K562 (cell line): Measurements from ENCODE around the gene SEC23B. TPM values are rescaled to one million over a fixed set of nuclear protein-coding genes. Genes with fewer than 3 reads are reported as not detected.
A peak's percentile ranks its signal among the peaks of the same experiment; 100 is the strongest.

Experiments
- BRD4 ChIP-seq: fragments of 200-600 bp; sonication (generic); IDR thresholded peaks from 2 replicates; pipeline ENCODE4 v1.6.1; 2017; ENCODE audit warnings: inconsistent platforms
- CBFA2T3 ChIP-seq: fragments of 450-650 bp; IDR thresholded peaks from 2 replicates; pipeline ENCODE4 v1.6.1; 2017
- CBX8 ChIP-seq: fragments of 200-600 bp; sonication (generic); IDR thresholded peaks from 2 replicates; pipeline ENCODE4 v1.6.1; 2012; ENCODE audit warnings: borderline replicate concordance, mixed run types, low read depth, mild to moderate bottlenecking, moderate library complexity, mixed read lengths, low read length, control low read depth, inconsistent platforms; ENCODE audit not compliant: poor library complexity, severe bottlenecking; ENCODE audit errors: extremely low read depth
- CREB1 ChIP-seq, 2 experiments: sonication (generic) in 1 of 2; formaldehyde crosslinking in 1 of 2; IDR thresholded peaks; 2 replicates each; pipeline versions ENCODE4 v1.6.1 to v1.8.0; 2012 to 2022; ENCODE audit warnings: inconsistent platforms in 1 of 2, mild to moderate bottlenecking in 1 of 2, missing genetic modification reagents in 1 of 2, moderate library complexity in 1 of 2
- CREB5 ChIP-seq: fragments of 250-450 bp; sonication (Bioruptor Pico); IDR thresholded peaks from 2 replicates; pipeline ENCODE4 v1.5.0; 2020; ENCODE audit warnings: mild to moderate bottlenecking
- CREM ChIP-seq: IDR thresholded peaks from 2 replicates; pipeline ENCODE4 v1.6.1; 2014; ENCODE audit warnings: antibody characterized with exemption, low read depth
- CXXC5 ChIP-seq: fragments of 250-450 bp; sonication (Bioruptor Pico); IDR thresholded peaks from 2 replicates; pipeline ENCODE4 v1.8.0; 2022; ENCODE audit warnings: inconsistent platforms, mild to moderate bottlenecking, moderate library complexity
- ETV1 ChIP-seq: fragments of 450-650 bp; conservative IDR thresholded peaks from 2 replicates; pipeline ENCODE4 v1.6.1; 2016; ENCODE audit warnings: missing genetic modification characterization, control low read depth, low read depth, missing compliant biosample characterization
- FIP1L1 ChIP-seq: fragments of 200-400 bp; formaldehyde crosslinking; IDR thresholded peaks from 2 replicates; pipeline ENCODE4 v1.6.1; 2018; ENCODE audit warnings: mild to moderate bottlenecking, low read depth, low read length; ENCODE audit not compliant: poor library complexity, severe bottlenecking
- GATA2 ChIP-seq: sonication (generic); formaldehyde crosslinking; IDR thresholded peaks from 2 replicates; pipeline ENCODE4 v1.4.0; 2020; ENCODE audit warnings: mild to moderate bottlenecking, missing genetic modification reagents
- HMG20B ChIP-seq: fragments of 250-450 bp; sonication (Bioruptor Pico); IDR thresholded peaks from 2 replicates; pipeline ENCODE4 v1.5.0; 2021; ENCODE audit warnings: mild to moderate bottlenecking
- JUND ChIP-seq, 2 experiments: IDR thresholded peaks; 2 replicates in 1 of 2; 3 replicates in 1 of 2; pipeline ENCODE4 v1.6.1; 2011; ENCODE audit warnings: borderline replicate concordance in 2 of 2, low read depth in 2 of 2, low read length in 2 of 2, improper control_type of control experiment in 1 of 2, missing biosample characterization in 1 of 2, missing genetic modification characterization in 1 of 2, missing genetic modification reagents in 1 of 2
- PKNOX1 ChIP-seq: fragments of 450-650 bp; IDR thresholded peaks from 2 replicates; pipeline ENCODE4 v1.6.1; 2016
- POLR2G ChIP-seq: fragments of 200-400 bp; formaldehyde crosslinking; IDR thresholded peaks from 2 replicates; pipeline ENCODE4 v1.6.1; 2017; ENCODE audit warnings: low read depth, mild to moderate bottlenecking, antibody characterized with exemption, low read length, moderate library complexity
- RBBP5 ChIP-seq: fragments of 200-600 bp; sonication (generic); IDR thresholded peaks from 2 replicates; pipeline ENCODE4 v1.6.1; 2012; ENCODE audit warnings: borderline replicate concordance, mild to moderate bottlenecking, low read length, control low read depth, inconsistent platforms; ENCODE audit not compliant: insufficient read depth, poor library complexity, severe bottlenecking
- RBM14 ChIP-seq: fragments of 200-400 bp; formaldehyde crosslinking; IDR thresholded peaks from 2 replicates; pipeline ENCODE4 v1.6.1; 2018; ENCODE audit warnings: low read depth, mild to moderate bottlenecking, low read length, moderate library complexity, borderline replicate concordance; ENCODE audit not compliant: insufficient read depth
- SAFB ChIP-seq: fragments of 200-400 bp; formaldehyde crosslinking; IDR thresholded peaks from 2 replicates; pipeline ENCODE4 v1.6.1; 2017; ENCODE audit warnings: low read depth, low read length, borderline replicate concordance
- TBP ChIP-seq: optimal IDR thresholded peaks from 2 replicates; pipeline ENCODE3; 2011; ENCODE audit warnings: low read depth, low read length, improper control_type of control experiment
- ZFX ChIP-seq: sonication (generic); formaldehyde crosslinking; IDR thresholded peaks from 2 replicates; pipeline ENCODE4 v1.8.0; 2022; ENCODE audit warnings: mild to moderate bottlenecking, missing genetic modification reagents, moderate library complexity
- ZKSCAN8 ChIP-seq: fragments of 200-800 bp; sonication (Bioruptor generic); IDR thresholded peaks from 2 replicates; pipeline ENCODE4 v1.6.1; 2016; ENCODE audit warnings: missing genetic modification characterization, missing compliant biosample characterization
- ZNF12 ChIP-seq: sonication (generic); formaldehyde crosslinking; IDR thresholded peaks from 2 replicates; pipeline ENCODE4 v1.4.0; 2020; ENCODE audit warnings: mild to moderate bottlenecking, missing genetic modification reagents
- polyA plus RNA-seq, 8 experiments: library from polyadenylated mRNA; depleted of rRNA in 4 of 8; stranded (reverse) in 5 of 8; unstranded in 3 of 8; fragments of >200 nt; fragmentation: Nextera tagmentation in 2 of 8; fragmentation: Illumina TruSeq in 1 of 8; extraction: Ambion mirVana in 2 of 8; extraction: Trizol in 1 of 8; gene quantifications; 2 replicates each; pipeline versions ENCODE4 v1.2.1 to v1.2.3, GENCODE V29; 2011 to 2014; ENCODE audit warnings: inconsistent platforms in 1 of 8, missing spikeins in 1 of 8
- total RNA-seq, 7 experiments: library from RNA; depleted of rRNA in 6 of 7; stranded (reverse); fragments of >200 nt in 6 of 7; fragmentation: Illumina TruSeq in 2 of 7; extraction: Trizol in 2 of 7; gene quantifications; 2 replicates each; pipeline versions ENCODE4 v1.2.1 to v1.2.3, GENCODE V29; 2011 to 2021; ENCODE audit warnings: low replicate concordance in 1 of 7
- TF ChIP-seq, protein P1 (sequence below): fragments of 450-650 bp; IDR thresholded peaks from 2 replicates; pipeline ENCODE4 v1.6.1; 2016; ENCODE audit warnings: mild to moderate bottlenecking

Gene SEC23B
- total and polyA plus RNA-seq, 9 of the 15 experiments (the other 6 are each of a cell fraction or from before 2014, with no cell fraction given), result 31.7 to 70.2 (median 38.5) TPM

DNA sequence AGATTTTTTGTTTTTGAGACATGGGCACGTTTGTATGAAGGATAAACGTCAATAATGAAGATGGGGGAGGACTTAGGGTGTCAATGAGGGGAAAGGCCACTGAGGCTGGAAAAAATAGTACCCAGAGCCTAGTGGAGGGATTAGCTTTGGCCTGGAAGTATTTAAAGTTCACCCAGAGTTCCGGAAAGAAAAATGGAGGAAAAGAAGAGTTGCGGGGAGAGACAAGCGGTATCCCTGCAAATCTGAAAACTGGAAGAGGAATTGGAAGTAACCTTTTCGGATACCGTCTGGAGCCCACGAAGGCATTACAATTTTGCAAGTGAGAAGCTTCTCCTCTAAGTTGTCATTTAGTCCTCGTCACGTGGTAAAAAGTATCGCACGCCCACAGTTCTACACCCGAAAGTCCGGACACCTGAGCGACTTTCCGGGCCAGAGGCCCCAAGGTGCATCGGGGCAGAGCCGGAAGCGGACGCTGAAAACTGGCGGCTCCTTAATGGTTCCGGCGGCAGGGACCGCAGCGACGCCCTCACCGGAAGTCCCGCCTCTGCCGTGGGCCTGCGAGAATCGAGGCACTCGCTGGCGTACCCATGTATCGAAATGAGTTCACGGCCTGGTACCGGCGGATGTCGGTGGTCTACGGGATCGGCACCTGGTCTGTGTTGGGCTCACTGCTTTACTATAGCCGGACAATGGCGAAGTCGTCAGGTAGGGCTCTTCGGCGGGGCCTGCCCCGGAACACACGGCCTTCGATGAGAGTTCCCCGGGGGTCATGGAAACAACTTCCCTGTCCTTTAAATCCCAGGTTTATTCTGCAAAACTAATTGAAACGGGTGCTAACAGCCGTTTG, 59.4 kb downstream of the SEC23B start, which contains the start of gene SMIM26 (continued):
- TF ChIP-seq ETV1 (peak; percentile 76), PKNOX1 (peak; percentile 65), BRD4 (peak; percentile 55; the same call in 1 of the 2 replicates), TBP (peak; percentile 48), SAFB (no peak), CBFA2T3 (no peak), ZNF12 (CRISPR knock-in tag) (no peak), HMG20B (CRISPR knock-in tag) (no peak), JUND (IDR thresholded peaks at IDR 0.05; ENCODE audit: borderline replicate concordance, low read depth, low read length) (0 out of 2 replicates have a peak, but pooled peaks have one; percentile 11), JUND (tag; IDR thresholded peaks at IDR 0.05; ENCODE audit: borderline replicate concordance, low read depth, low read length) (no peak; the same call in 2 of the 3 replicates), CREM (peak; percentile 56; the same call in 1 of the 2 replicates), POLR2G (peak; percentile 84), ZKSCAN8 (CRISPR knock-in tag) (0 out of 2 replicates have a peak, but pooled peaks have one; percentile 26), FIP1L1 (no peak), CREB5 (no peak), GATA2 (CRISPR knock-in tag) (no peak), CREB1 (IDR thresholded peaks at IDR 0.05) (no peak), CREB1 (CRISPR knock-in tag; IDR thresholded peaks at IDR 0.05) (peak; percentile 47; the same call in 1 of the 2 replicates), CXXC5 (CRISPR knock-in tag) (peak; percentile 73), ZFX (peak; percentile 94), CBX8 (no peak), RBM14 (no peak), RBBP5 (peak; percentile 83)
- TF ChIP-seq, protein P1, sequence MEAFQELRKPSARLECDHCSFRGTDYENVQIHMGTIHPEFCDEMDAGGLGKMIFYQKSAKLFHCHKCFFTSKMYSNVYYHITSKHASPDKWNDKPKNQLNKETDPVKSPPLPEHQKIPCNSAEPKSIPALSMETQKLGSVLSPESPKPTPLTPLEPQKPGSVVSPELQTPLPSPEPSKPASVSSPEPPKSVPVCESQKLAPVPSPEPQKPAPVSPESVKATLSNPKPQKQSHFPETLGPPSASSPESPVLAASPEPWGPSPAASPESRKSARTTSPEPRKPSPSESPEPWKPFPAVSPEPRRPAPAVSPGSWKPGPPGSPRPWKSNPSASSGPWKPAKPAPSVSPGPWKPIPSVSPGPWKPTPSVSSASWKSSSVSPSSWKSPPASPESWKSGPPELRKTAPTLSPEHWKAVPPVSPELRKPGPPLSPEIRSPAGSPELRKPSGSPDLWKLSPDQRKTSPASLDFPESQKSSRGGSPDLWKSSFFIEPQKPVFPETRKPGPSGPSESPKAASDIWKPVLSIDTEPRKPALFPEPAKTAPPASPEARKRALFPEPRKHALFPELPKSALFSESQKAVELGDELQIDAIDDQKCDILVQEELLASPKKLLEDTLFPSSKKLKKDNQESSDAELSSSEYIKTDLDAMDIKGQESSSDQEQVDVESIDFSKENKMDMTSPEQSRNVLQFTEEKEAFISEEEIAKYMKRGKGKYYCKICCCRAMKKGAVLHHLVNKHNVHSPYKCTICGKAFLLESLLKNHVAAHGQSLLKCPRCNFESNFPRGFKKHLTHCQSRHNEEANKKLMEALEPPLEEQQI, result no peak
